Cerebellar cortex (tissue), 1 donor: Measurements from ENCODE around the gene ERICH2.

Experiments
- DNase-seq: peaks from one replicate; pipeline ENCODE4 v3.0.0-alpha.2; 2015; ENCODE audit warnings: low spot score

ERICH2 gene

GRCh38 chr2:170763232-170763631 is 6.9 kb upstream of the ERICH2 start:
- no peak for DNase-seq

GRCh38 chr2:170764880-170765261 is 5.3 kb upstream of the ERICH2 start:
- no peak for DNase-seq

GRCh38 chr2:170766693-170767092 is 3.5 kb upstream of the ERICH2 start:
- DNase-seq = no peak

GRCh38 chr2:170770606-170771420 is 635 bp downstream of the ERICH2 start:
- DNase-seq = peak; percentile 62

- no peak for DNase-seq
These were observed 1.3 kb downstream of the ERICH2 start for GRCh38 chr2:170771421-170771937.

GRCh38 chr2:170772295-170772694 is 2.1 kb downstream of the ERICH2 start:
- no peak for DNase-seq

- DNase-seq = no peak
These were observed 3.9 kb downstream of the ERICH2 start for GRCh38 chr2:170774074-170774473.

GRCh38 chr2:170778900-170779299 is 8.7 kb downstream of the ERICH2 start:
- DNase-seq = no peak

- no peak for DNase-seq
These were observed 9.1 kb downstream of the ERICH2 start for GRCh38 chr2:170779304-170779703.

GRCh38 chr2:170782673-170783072 is 12.5 kb downstream of the ERICH2 start:
- no peak for DNase-seq

GRCh38 chr2:170783549-170783948 is 13.4 kb downstream of the ERICH2 start:
- no peak for DNase-seq

GRCh38 chr2:170798996-170799395 is 28.8 kb downstream of the ERICH2 start:
- no peak for DNase-seq

GRCh38 chr2:170806548-170806947 is 36.4 kb downstream of the ERICH2 start:
- DNase-seq = no peak

GRCh38 chr2:170812710-170813600 is 42.8 kb downstream of the ERICH2 start:
- peak; percentile 84 for DNase-seq

GRCh38 chr2:170813611-170814532 is 43.7 kb downstream of the ERICH2 start:
- DNase-seq = no peak

- no peak for DNase-seq
These were observed 44.5 kb downstream of the ERICH2 start for GRCh38 chr2:170814533-170815230.

GRCh38 chr2:170815311-170815710 is 45.1 kb downstream of the ERICH2 start:
- no peak for DNase-seq

GRCh38 chr2:170815746-170816503 is 45.7 kb downstream of the ERICH2 start:
- peak; percentile 64 for DNase-seq

- DNase-seq = peak; percentile 61
These were observed 46.4 kb downstream of the ERICH2 start, which contains the start of gene GAD1 for GRCh38 chr2:170816504-170817092. GAD1 (plus strand) TSS chr2:170816887; CDS start chr2:170818592, 1,705 bp downstream.
